ACHN (cell line): ENCODE data around the gene CUL3.
"Not testable (repeated sequence)": the region's sequence is repeated elsewhere in the genome, so short reads cannot be mapped to it uniquely, and the experiment has no call there.

ENCODE experiments used
- DNase-seq: peaks from one replicate; pipeline ENCODE4 v3.0.0-alpha.2; 2015
- in situ Hi-C: cut with HindIII; loops from 2 replicates; pipeline ENCODE4 v1.10.0; 2017; ENCODE audit warnings: low sequenced_read_pairs, low pct_ligation_motif_present, low pct_unique_long_range_greater_than_20kb

Gene CUL3

DNA sequence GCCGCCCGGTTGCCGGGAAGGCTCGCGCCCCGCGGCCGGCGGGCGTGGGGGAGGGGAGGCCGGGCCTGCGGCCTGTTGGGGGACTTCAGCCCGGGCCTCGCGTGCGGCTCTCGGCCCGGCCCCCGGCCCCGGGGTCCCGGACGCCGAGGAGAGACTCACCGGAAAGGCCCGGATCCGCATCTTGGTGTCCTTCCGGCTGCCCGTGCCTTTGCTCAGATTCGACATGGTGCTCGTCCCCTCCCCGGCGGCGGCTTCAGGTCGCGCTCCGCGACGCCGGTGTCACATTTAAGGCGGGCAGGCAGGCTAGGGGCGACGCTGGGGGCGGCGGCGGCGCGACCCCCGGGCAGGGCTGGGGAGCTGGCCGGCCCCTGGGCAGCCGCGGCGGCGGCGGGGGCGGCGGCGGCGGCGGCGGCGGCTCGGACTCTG, 365 bp downstream of the CUL3 start:
- in situ Hi-C loops, result no loop called here
- peak; percentile 46 for DNase-seq

DNA sequence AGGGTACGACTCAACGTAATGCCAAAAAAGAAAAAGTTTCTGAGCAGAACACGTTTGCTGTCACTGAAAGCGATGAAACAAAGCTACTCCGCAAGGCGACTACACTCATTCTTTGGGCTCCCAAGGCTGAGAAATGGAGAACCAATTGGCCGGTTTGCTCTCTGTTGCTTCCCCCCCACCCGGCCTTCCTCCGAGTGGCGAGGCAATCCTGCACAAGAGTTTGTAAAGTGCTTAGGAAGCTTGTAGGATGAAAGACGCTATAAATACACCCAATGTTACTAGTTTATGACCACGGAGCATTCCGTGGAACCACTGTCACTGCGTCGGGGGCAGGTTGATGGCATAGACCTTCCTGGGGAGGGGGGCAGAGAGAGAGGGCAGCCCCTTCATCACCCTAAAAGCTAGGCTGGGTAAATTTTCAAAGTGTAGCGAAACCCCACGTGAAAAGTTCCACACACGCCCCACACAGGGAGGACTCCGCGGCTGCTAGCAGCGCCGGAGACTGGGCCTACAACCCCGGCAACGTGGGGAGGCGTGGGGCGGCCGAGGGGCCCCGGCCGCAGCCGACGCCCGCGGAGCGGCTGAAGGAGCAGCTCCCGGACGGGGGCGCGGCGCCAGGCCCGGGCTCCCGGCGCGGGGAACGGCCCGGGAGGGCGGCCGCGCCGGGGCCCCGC, 915 bp downstream of the CUL3 start:
- DNase-seq, result peak; percentile 48
- in situ Hi-C loops, result no loop called here

DNA sequence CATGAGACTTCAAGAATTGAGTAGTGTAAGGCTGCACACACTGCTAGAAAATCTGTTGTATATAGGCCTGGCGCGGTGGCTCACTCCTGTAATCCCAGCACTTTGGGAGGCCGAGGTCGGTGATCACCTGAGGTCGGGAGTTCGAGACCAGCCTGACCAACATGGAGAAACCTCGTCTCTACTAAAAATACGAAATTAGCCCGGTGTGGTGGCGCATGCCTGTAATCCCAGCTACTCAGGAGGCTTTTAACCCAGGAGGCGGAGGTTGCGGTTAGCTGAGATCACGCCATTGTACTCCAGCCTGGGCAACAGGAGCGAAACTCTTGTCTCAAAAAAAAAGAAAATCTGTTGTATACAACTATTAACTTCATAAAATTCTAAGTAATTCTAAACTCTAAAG, 2.1 kb downstream of the CUL3 start:
- DNase-seq, in situ Hi-C loops: not testable (repeated sequence)

DNA sequence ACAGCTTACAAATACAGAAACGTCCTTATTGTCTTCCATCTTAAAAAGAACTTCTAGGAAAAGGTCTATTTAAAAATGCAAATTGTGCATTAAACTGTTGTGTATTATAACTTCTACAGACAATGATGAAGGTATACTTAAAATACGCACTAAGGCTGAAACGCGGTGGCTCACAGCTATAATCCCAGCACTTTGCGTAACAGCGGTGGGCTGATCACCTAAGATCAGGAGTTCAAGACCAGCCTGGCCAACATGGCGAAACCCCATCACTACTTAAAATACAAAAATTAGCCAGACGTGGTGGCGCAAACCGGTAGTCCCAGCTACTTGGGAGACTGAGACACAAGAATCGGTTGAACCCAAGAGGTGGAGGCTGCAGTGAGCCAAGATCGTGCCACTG, 4.9 kb downstream of the CUL3 start:
- no peak for DNase-seq
- in situ Hi-C loops, result no loop called here

DNA sequence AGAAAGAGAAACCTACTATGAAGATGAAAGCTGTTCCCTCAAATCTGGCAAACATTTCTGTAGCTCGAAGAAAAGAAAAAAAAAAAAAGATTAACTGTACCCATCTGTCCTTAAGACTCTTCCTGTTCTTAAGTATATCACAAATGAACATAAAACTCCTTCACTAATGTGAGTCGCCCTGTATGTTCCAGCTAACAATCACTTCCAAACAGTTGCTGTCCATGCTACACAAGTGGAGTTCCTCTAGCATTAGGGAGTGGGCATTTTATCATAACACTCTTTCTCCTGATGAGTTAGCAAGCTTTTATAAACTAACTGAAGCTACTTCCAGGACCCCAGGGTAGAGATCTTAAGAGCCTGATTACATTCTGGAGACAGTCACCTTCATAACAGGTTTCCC, 5.8 kb downstream of the CUL3 start:
- no peak for DNase-seq

DNA sequence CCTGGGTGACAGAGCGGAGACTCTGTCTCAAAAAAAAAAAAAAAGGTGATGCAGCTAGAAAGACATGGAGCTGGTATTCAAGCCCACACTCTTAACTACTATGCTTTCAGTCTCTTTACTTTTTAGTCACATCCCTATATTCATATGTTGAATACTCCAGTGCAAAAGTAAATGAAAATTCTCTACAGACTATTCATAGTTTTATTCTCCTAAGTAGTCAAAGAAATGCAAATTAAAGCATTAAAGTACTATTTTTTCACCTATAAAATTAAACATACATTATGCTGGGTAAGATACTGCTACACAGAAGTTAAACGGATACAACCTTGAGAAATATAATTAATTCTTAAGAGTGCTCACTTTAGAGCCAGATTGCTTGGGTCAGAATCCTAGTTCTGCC, 7.6 kb downstream of the CUL3 start:
- DNase-seq, result no peak
- in situ Hi-C loops, result no loop called here

More for the DNA sequence above, 5.8 kb downstream of the CUL3 start:
- in situ Hi-C loops, result no loop called here

DNA sequence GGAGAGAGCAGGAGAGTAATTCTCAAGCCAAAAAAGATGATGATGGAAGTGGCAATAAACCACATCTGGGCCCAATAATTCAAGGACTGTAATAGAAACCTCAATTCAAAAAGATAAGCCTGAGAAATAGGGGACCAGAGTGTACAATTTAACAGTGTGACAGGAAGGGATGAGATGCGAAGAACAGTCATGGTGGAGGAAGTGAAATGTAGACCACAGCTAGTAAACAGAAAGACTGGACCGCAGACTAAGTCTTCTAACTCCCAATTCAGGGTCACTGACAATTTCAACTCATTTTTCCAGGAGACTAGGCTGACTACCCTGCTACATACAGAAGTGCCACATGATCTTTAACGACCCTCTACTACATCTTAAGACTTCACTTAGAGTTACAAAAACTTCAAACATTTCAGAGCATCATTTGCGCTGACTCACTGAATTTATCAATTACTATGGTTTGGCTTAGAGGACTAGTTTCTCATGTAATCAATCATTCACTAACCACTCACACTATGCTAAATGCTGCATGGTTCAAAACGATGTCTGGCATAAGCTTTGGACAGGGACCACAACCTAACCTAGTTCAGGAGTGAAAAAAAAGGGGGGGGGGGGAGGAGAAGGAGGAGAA, 9.0 kb downstream of the CUL3 start:
- no peak for DNase-seq
- in situ Hi-C loops, result no loop called here

DNA sequence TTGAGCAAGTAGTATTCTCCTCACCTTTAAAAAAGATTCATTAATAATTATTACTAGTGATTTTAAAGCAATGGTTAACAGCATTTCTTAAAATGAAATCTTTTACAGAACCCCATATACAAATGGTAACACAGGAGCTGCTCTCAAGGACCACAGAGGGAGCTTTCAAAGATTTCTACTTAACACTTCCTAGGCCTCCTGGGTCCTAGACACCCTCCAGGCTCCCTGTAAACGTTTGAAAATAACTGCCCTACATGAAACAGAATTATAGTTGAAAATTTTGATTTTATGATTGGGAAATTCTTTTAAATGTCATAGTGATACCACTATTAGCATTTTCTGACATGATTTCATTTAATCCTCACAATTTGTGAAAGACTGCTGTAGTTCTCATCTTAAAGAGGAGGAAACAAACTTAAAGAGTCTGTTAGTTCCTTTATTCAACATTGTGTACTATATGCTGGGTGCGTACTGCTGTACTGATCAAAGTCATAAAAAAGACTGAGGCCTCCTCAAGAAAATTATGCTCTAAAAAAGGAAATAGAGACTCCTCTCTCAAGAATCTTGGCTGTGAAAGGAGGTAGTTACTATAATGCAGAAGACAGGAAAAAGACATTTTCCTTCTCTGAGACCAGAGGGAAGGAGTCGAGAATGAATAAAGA, 10.6 kb downstream of the CUL3 start:
- DNase-seq, result no peak
- in situ Hi-C loops, result no loop called here

DNA sequence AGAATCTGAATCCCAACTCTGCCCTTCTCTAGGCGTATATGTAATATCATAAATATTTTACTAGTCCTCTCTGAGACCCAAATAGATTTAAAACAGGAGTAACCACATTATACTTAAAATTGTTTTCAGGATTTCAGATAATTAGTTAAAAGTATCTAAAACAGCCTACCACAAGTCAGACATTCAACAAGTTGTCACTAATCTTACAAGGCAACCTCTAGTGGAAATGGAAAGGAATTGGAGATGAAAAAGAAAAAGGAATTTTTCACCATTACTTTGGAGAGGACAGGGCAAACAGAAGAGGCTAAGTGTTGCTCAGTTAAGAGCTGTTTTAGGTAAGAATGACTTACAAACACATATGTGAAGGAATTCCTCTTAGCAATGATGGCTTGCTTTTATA, 11.4 kb downstream of the CUL3 start:
- in situ Hi-C loops, result no loop called here
- no peak for DNase-seq

DNA sequence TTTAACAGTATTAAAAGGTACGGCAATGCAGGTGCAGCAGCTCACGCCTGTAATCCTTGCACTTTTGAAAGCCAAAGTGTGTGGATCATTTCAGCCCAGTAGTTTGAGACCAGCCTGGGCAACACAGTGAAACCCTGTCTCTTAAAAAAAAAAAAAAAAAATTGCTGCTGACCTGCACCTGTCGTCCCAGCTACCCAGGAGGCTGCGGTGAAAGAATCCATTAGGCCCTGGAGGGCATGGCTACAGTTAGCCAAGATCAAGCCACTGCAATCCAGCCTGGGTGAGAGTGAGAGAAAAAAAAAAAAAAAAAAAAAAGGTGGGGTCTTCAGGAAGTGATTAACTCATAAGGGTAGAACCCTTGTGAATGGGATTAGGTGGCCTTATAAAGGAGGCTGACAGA, 12.8 kb downstream of the CUL3 start:
- in situ Hi-C loops, result no loop called here
- no peak for DNase-seq

DNA sequence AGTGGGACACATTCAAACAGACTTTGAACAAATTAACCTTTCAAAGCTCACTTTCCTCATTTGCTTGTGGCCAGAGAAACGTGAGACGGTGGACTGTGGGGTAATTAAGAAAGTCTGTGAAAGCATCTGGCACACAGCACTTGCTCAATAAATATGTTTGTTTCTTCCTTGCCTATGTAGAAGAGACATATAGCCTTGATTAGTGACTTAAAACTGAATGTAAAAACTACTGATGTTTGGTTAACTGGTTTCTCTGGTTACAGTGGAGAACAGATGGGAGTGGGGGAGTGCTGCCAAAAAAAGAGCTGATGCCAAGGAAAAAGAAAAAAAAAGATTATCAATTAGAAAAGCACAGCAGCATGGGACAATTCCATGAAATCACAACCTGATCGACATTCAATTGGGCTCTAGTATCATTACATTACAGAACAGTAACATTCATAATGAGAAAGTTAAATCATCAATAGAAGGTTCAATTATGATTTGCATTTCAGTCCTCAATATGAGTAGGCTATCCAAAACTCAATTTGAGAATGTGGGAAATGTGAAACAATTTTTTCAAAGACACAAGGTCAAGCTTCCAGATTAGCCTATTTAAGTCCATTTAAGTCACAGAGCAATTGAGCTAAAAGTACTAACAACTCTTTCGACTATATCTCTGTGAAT, 14.7 kb downstream of the CUL3 start:
- in situ Hi-C loops, result no loop called here
- no peak for DNase-seq

DNA sequence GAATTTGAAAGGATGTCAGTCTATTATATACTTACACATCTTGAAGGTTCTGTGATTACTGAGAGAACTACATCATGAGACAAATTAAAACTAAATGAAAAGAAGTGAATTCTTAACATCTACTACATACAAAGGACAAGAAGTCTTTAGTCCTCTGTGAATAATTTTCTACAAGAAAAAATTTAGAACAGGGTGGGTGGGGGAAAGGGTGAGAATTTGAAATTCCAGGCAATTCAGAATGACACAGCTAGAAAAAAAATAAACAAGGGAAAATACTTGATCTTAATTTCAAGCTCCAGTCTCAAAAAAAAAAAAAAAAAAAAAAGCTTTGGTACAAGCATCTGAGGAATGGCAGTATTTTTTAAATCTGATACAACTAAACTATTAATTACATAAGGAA, 15.5 kb downstream of the CUL3 start:
- DNase-seq, result no peak
- in situ Hi-C loops, result no loop called here

DNA sequence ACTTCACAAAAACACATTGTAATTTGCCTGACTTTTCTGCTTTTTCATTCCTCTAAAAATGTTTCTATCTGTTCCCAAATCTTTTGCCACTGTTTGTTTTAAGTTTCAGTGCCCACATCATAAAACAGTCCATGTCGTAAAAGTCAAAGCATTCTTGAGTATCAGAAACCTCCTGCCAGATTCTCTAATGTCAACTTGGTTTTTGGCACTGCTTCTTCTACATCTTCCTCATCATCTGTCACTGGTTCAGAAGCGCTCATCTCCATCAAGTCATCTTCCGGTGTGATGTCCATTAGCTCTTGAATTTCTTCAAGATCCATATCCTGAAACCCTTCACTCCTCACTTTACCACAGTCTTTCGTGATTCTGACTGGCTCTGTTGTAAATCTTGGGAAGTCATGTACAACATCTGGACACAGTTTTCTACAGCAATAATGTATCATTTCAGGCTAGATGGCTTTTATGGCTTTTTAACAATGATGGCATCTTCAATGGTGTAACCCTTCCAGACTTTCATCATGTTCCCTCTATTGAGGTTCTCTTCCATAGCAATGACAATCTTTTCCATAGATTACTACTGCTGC, 19.6 kb downstream of the CUL3 start:
- DNase-seq, result no peak
- in situ Hi-C loops, result no loop called here

DNA sequence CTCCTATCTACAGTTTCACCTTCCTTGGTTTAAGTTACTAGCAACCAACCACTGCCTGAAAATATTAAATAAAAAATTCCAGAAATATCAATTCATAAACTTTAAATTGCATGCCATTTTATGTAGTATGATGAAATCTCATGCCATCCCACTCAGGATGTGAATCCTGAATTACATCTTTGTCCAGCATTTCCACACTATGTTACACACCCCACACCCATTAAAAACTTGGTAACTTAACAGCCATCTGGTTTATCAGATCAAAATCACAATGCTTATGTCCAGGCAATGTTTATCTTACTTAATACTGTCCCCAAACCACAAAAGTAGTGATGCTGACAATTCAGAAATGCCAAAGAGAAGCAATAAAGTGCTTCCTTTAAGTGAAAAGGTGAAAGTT, 21.6 kb downstream of the CUL3 start:
- in situ Hi-C loops, result no loop called here
- DNase-seq, result no peak

DNA sequence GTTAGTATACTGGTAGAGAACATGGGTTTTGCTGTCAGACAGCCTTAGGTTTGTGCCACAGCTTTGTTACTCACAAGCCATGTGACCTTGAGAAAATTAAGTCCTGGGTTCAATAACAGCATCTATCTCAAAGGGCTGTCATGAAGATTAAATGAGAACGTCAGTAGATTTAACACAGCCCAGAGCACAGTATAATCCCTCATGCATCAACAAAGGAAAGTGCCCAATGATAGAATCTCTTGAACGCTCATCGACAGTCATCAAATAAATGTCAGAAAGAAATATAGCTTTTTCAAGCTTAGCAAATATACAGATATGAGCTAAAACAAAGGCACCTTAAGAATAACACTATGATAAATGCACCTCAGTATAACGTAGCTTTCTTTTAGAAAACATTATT, 22.3 kb downstream of the CUL3 start:
- in situ Hi-C loops, result no loop called here
- DNase-seq, result no peak

DNA sequence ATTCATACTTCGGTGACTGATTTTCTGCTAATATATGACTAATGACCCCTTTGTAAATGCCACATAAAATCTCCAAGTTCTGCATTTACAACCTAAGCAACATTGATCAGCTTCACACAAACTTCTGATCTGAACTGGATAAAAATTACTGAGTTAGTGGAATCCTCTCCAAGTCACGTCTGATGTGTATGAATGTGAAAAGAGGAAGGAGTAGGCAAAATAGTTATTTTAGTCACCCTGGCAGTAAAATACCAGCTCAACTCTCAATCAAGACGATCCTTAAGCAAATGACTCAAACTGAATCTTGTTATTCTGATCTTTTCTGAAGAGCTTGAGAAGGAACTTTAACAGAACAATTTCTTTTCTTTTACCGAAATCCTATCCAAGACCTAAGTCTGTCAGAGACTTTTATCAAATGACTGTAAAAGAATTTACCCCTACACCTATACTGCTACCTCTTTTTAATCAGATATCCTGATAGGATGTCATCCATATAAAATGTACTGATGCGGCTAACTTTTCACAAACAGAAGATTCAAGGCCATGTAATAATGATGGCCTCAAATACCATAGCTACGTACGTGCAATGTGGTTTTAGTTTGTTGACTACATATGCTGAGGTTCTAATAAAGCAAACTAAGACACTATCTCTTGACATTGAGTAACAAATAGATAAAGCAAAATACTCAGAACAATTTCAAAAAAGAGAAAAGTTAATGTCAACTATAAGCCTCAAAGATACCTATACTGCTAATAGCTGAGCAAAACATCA, 23.7 kb downstream of the CUL3 start:
- no peak for DNase-seq
- in situ Hi-C loops, result no loop called here

DNA sequence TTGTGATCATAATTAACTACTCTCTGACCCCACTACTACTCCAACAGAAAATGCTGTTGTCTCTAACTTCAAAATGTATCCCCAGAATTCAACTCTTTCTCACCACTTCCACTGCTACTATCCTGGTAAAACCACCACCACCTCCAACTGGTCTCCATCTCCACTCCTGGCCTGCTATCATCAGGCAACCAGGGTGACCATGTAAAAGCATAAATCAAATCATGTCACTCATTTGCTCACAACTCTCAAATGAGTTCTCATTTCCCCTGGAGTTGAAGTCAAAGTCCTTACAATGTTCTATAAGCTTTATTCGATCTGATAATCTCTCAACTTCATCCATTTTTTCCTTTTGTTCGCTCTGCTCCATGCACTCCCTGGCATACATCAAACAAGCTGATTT, 24.6 kb downstream of the CUL3 start:
- in situ Hi-C loops, result no loop called here
- DNase-seq, result no peak

DNA sequence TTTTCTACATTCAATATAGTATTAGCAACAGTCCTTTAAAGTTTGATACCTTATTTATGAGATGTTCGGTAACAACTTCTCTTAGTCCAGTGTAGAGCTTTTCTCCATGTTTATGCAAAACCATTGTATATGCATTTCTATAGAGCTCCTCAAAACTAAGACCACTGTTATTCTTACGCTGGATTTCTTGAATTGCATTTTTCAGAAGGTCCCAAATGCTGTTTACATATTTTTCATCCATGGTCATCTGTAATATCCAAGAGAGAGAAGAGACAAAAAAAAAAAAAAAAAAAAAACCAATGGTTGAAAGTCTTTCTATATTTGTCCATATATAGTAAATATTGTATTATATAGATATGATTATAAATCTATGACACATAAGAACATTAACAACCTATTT, 27.6 kb downstream of the CUL3 start:
- no peak for DNase-seq
- in situ Hi-C loops, result no loop called here

DNA sequence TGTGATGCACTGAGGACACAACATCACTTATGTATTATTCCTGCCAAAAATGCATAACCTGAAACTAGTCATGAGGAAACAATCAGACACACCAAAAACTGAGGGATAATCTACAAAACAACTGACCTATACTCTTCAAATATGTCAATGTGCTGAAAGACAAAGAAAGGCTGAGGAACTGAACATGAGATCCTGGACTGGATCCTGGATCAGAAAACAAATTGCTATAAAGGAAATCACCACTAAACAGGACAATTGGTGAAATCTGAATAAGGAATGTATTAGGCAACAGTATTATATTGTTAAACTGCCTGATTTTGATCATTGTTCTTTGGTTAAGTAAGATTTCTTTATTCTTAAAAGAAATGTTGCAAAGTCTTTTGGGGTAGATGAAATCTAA, 28.8 kb downstream of the CUL3 start:
- DNase-seq, result no peak
- in situ Hi-C loops, result no loop called here
